HepG2 (cell line): Measurements from ENCODE around the gene PUM1. TPM values are rescaled to one million over a fixed set of nuclear protein-coding genes. Genes with fewer than 3 reads are reported as not detected.
A peak's percentile ranks its signal among the peaks of the same experiment; 100 is the strongest.

Experiments
- ATAC-seq: fragments of 200-7000 bp; cut with Tn5 transposase; 3 replicates; pipeline ENCODE4 v1.9.1; 2020; ENCODE audit warnings: mild to moderate bottlenecking, moderate library complexity
- BruUV-seq: library from RNA; stranded (reverse); fragments of 400-500 nt; replicated peaks from 2 replicates; lab custom pipeline; 2021; lab: Mats Ljungman, UMichigan
- CTCF ChIA-PET: fragments of 300-600 bp; formaldehyde crosslinking; extraction: SDS; loops from one replicate; lab custom pipeline; 2021; ENCODE audit warnings: low total read pairs, inconsistent platforms, low intra/inter-chr PET ratio; lab: Yijun Ruan, JAX
- POLR2A ChIA-PET: fragments of 350-600 bp; sonication (Branson Sonifier 250); formaldehyde crosslinking; loops from one replicate; lab custom pipeline; 2020; ENCODE audit warnings: antibody characterized with exemption, inconsistent platforms; lab: Yijun Ruan, JAX
- DNase-seq: peaks from one replicate; pipeline ENCODE4 v3.0.0-alpha.2; 2015; ENCODE audit warnings: low spot score
- FAIRE-seq: peaks from 3 replicates; lab custom pipeline; 2011; peaks lifted over from hg19 to GRCh38; lab: Jason Lieb, UNC
- H2AFZ ChIP-seq: one replicate; pipeline ENCODE4 v1.6.1; 2011; ENCODE audit warnings: low read length, inconsistent platforms
- H3K27ac ChIP-seq: fragments of 300-600 bp; 3 replicates; pipeline ENCODE4 v1.8.0; 2011; ENCODE audit warnings: mixed run types, mild to moderate bottlenecking, mixed read lengths, low read length, inconsistent platforms; ENCODE audit not compliant: insufficient read depth; ENCODE audit errors: extremely low read length
- H3K27me3 ChIP-seq, 2 experiments: fragments of 200-600 bp in 1 of 2; 2 replicates in 1 of 2; 3 replicates in 1 of 2; pipeline versions ENCODE4 v1.6.0 to v1.8.0; 2011; ENCODE audit warnings: low read length in 2 of 2, mild to moderate bottlenecking in 2 of 2, moderate library complexity in 2 of 2, inconsistent platforms in 1 of 2; ENCODE audit not compliant: insufficient read depth in 2 of 2, control insufficient read depth in 1 of 2
- H3K36me3 ChIP-seq, 2 experiments: fragments of 200-600 bp in 1 of 2; replicated peaks in 1 of 2; 2 replicates in 1 of 2; 3 replicates in 1 of 2; pipeline versions ENCODE4 v1.5.1 to v1.8.0; 2011; ENCODE audit warnings: low read length in 2 of 2, inconsistent platforms in 1 of 2; ENCODE audit not compliant: insufficient read depth in 2 of 2, control insufficient read depth in 1 of 2
- H3K4me1 ChIP-seq: 2 replicates; pipeline ENCODE4 v1.5.1; 2012; ENCODE audit warnings: low read length, inconsistent platforms; ENCODE audit not compliant: insufficient read depth
- H3K4me2 ChIP-seq: 2 replicates; pipeline ENCODE4 v1.6.0; 2011; ENCODE audit warnings: low read depth, low read length, inconsistent platforms
- H3K4me3 ChIP-seq, 3 experiments: fragments of 200-600 bp in 1 of 3; sonication (generic), shearing (Covaris generic) in 1 of 3; replicated peaks in 1 of 3; 2 replicates each; pipeline ENCODE4 v1.5.1; 2011 to 2016; ENCODE audit warnings: low read length in 3 of 3, inconsistent platforms in 2 of 3, low read depth in 2 of 3, mild to moderate bottlenecking in 2 of 3, control low read depth in 1 of 3, mixed read lengths in 1 of 3; ENCODE audit not compliant: insufficient read depth in 1 of 3
- H3K79me2 ChIP-seq: one replicate; pipeline ENCODE4 v1.6.1; 2011; ENCODE audit warnings: low read length, inconsistent platforms; ENCODE audit not compliant: insufficient read depth
- H3K9ac ChIP-seq: 2 replicates; pipeline ENCODE4 v1.6.0; 2011; ENCODE audit warnings: mild to moderate bottlenecking, low read depth, low read length, inconsistent platforms; ENCODE audit not compliant: insufficient read depth
- H3K9me3 ChIP-seq: 2 replicates; pipeline ENCODE4 v1.5.1; 2012; ENCODE audit warnings: mild to moderate bottlenecking, low read length
- H4K20me1 ChIP-seq: 2 replicates; pipeline ENCODE4 v1.6.0; 2011; ENCODE audit warnings: inconsistent platforms, mild to moderate bottlenecking, low read length, moderate library complexity; ENCODE audit not compliant: insufficient read depth
- FOXK2 ChIP-seq: fragments of 450-650 bp; IDR thresholded peaks from 2 replicates; pipeline ENCODE4 v1.6.1; 2016
- GATAD2A ChIP-seq: IDR thresholded peaks from 2 replicates; pipeline ENCODE4 v1.6.1; 2016
- IRF2 ChIP-seq: IDR thresholded peaks from 2 replicates; pipeline ENCODE4 v1.6.1; 2018; ENCODE audit warnings: missing genetic modification reagents, missing compliant biosample characterization
- NR2F2 ChIP-seq: IDR thresholded peaks from 2 replicates; pipeline ENCODE4 v1.6.1; 2012; ENCODE audit warnings: low read depth, inconsistent platforms, borderline replicate concordance
- RAD21 ChIP-seq: fragments of 450-650 bp; formaldehyde crosslinking; IDR thresholded peaks from 2 replicates; pipeline ENCODE4 v1.5.0; 2020; ENCODE audit warnings: mild to moderate bottlenecking
- RFXAP ChIP-seq: sonication (generic); formaldehyde crosslinking; IDR thresholded peaks from 2 replicates; pipeline ENCODE4 v1.4.0; 2020; ENCODE audit warnings: missing genetic modification reagents, borderline replicate concordance
- RORA ChIP-seq: sonication (generic); formaldehyde crosslinking; IDR thresholded peaks from 2 replicates; pipeline ENCODE4 v1.5.0; 2020; ENCODE audit warnings: mild to moderate bottlenecking, missing genetic modification reagents, moderate library complexity
- SALL2 ChIP-seq: sonication (generic); formaldehyde crosslinking; IDR thresholded peaks from 2 replicates; pipeline ENCODE4 v1.8.1; 2023; ENCODE audit warnings: mild to moderate bottlenecking, missing genetic modification reagents, inconsistent platforms
- STAT5B ChIP-seq: sonication (generic); formaldehyde crosslinking; IDR thresholded peaks from 2 replicates; pipeline ENCODE4 v1.4.0; 2020; ENCODE audit warnings: missing genetic modification reagents
- ZBTB1 ChIP-seq: sonication (generic); formaldehyde crosslinking; IDR thresholded peaks from 2 replicates; pipeline ENCODE4 v1.4.0; 2020; ENCODE audit warnings: missing genetic modification reagents, borderline replicate concordance
- ZEB1 ChIP-seq: IDR thresholded peaks from 2 replicates; pipeline ENCODE4 v1.6.1; 2012; ENCODE audit warnings: mild to moderate bottlenecking, low read depth, inconsistent platforms; ENCODE audit not compliant: insufficient replicate concordance
- ZFP41 ChIP-seq: sonication (generic); formaldehyde crosslinking; IDR thresholded peaks from 2 replicates; pipeline ENCODE4 v1.4.0; 2020; ENCODE audit warnings: mild to moderate bottlenecking, missing genetic modification reagents, borderline replicate concordance
- ZNF234 ChIP-seq: sonication (generic); formaldehyde crosslinking; conservative IDR thresholded peaks from 2 replicates; pipeline ENCODE4 v1.5.1; 2020; ENCODE audit warnings: mild to moderate bottlenecking, missing genetic modification reagents
- ZNF619 ChIP-seq: sonication (generic); formaldehyde crosslinking; IDR thresholded peaks from 2 replicates; pipeline ENCODE4 v1.4.0; 2020; ENCODE audit warnings: mild to moderate bottlenecking, missing genetic modification reagents
- WGBS: methylation state at CpG from one replicate; pipeline ENCODE4 v1.1.6; 2017; ENCODE audit warnings: low lambda C conversion rate; 5-methylcytosine and 5-hydroxymethylcytosine counted together
- in situ Hi-C: cut with HindIII; loops from 2 replicates; pipeline ENCODE4 v1.10.0; 2017; ENCODE audit warnings: low pct_unique_long_range_greater_than_20kb; ENCODE audit not compliant: extremely low pct_ligation_motif_present
- intact Hi-C: fragments of 100-400 bp; cut with micrococcal nuclease; formaldehyde crosslinking; loops from one replicate; pipeline ENCODE4 v1.10.0; 2022; ENCODE audit not compliant: unreplicated experiment
- polyA plus RNA-seq, 8 experiments: library from polyadenylated mRNA; depleted of rRNA in 3 of 8; stranded (reverse) in 7 of 8; unstranded in 1 of 8; fragments of >200 nt; fragmentation: Illumina TruSeq in 4 of 8; extraction: Trizol in 4 of 8; gene quantifications; 2 replicates each; pipeline versions ENCODE4 v1.2.1 to v1.2.3, GENCODE V29; 2011 to 2016; ENCODE audit warnings: low read depth in 4 of 8, missing spikeins in 1 of 8, mixed read lengths in 1 of 8; ENCODE audit not compliant: insufficient read depth in 1 of 8
- total RNA-seq, 5 experiments: library from RNA; depleted of rRNA; stranded (reverse); fragments of >200 nt; fragmentation: Illumina TruSeq; extraction: Trizol; gene quantifications; 2 replicates each; pipeline ENCODE4 v1.2.3, GENCODE V29; 2016; ENCODE audit warnings: low read depth in 1 of 5
- TF ChIP-seq, protein P1 (sequence below): sonication (generic); formaldehyde crosslinking; IDR thresholded peaks from 2 replicates; pipeline ENCODE4 v1.4.0; 2020; ENCODE audit warnings: missing genetic modification reagents
- TF ChIP-seq, protein P2 (sequence below), 2 experiments: IDR thresholded peaks; 2 replicates each; pipeline ENCODE4 v1.6.1; 2011 to 2012; ENCODE audit warnings: low read length in 2 of 2, borderline replicate concordance in 1 of 2, low read depth in 1 of 2, mild to moderate bottlenecking in 1 of 2, moderate library complexity in 1 of 2

PUM1 gene
- total and polyA plus RNA-seq, 2 of the 13 experiments (the other 11 are each of a cell fraction or from before 2014, with no cell fraction given) = 64.7 to 91.0 TPM

GRCh38 chr1:30911059-30911954 lies 154.2 kb downstream of the PUM1 start:
- no peak overlapping the region for H3K4me2 ChIP-seq
- CTCF ChIA-PET = interaction anchor here (0.6 to 4.3 kb wide), 6 partner anchors 100 to 192 kb away, joined by 3 to 72 read pairs (median 5); no protein-coding TSS in a partner anchor
- FAIRE-seq = peak; percentile 55
- no peak overlapping the region for H3K4me3 ChIP-seq
- peaks cover 26% of the 10 kb centered on the region for H3K4me1 ChIP-seq
- peak; percentile 54 for DNase-seq
- H3K9me3 ChIP-seq = no peaks in the 10 kb centered on the region
- H3K27me3 ChIP-seq = peaks cover 6 to 36% of the 10 kb centered on the region in 2 experiments
- POLR2A ChIA-PET = no interaction called here
- intact Hi-C loops = loop anchor here (1.0 to 2.0 kb wide), 3 partner anchors 110 to 193 kb away; no protein-coding TSS in a partner anchor
- ATAC-seq = peak; percentile 70
- H3K9ac ChIP-seq = no peak overlapping the region
- no peak overlapping the region for H3K27ac ChIP-seq
- H3K36me3 ChIP-seq = no peaks in the 10 kb centered on the region
- 60% methylated on average over 3 of the region's 9 CpGs for WGBS
- H4K20me1 ChIP-seq = no peaks in the 10 kb centered on the region
- no TSS peak for BruUV-seq
- no peaks in the 10 kb centered on the region for H3K79me2 ChIP-seq
- no peak overlapping the region for H2AFZ ChIP-seq
- in situ Hi-C loops = loop anchor here (5.0 kb wide), 2 partner anchors 109 to 194 kb away; no protein-coding TSS in a partner anchor
- TF ChIP-seq, protein P1, sequence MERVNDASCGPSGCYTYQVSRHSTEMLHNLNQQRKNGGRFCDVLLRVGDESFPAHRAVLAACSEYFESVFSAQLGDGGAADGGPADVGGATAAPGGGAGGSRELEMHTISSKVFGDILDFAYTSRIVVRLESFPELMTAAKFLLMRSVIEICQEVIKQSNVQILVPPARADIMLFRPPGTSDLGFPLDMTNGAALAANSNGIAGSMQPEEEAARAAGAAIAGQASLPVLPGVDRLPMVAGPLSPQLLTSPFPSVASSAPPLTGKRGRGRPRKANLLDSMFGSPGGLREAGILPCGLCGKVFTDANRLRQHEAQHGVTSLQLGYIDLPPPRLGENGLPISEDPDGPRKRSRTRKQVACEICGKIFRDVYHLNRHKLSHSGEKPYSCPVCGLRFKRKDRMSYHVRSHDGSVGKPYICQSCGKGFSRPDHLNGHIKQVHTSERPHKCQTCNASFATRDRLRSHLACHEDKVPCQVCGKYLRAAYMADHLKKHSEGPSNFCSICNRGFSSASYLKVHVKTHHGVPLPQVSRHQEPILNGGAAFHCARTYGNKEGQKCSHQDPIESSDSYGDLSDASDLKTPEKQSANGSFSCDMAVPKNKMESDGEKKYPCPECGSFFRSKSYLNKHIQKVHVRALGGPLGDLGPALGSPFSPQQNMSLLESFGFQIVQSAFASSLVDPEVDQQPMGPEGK (CRISPR knock-in tag) = peak; percentile 25; the same call in 1 of the 2 replicates
- TF ChIP-seq STAT5B (CRISPR knock-in tag) = no peak
- no peak for TF ChIP-seq ZNF234 (CRISPR knock-in tag)
- TF ChIP-seq FOXK2 = no peak
- TF ChIP-seq RAD21 (CRISPR knock-in tag) = peak; percentile 93
- TF ChIP-seq SALL2 (CRISPR knock-in tag) = 0 out of 2 replicates have a peak, but pooled peaks have one; percentile 31
- TF ChIP-seq, protein P2, sequence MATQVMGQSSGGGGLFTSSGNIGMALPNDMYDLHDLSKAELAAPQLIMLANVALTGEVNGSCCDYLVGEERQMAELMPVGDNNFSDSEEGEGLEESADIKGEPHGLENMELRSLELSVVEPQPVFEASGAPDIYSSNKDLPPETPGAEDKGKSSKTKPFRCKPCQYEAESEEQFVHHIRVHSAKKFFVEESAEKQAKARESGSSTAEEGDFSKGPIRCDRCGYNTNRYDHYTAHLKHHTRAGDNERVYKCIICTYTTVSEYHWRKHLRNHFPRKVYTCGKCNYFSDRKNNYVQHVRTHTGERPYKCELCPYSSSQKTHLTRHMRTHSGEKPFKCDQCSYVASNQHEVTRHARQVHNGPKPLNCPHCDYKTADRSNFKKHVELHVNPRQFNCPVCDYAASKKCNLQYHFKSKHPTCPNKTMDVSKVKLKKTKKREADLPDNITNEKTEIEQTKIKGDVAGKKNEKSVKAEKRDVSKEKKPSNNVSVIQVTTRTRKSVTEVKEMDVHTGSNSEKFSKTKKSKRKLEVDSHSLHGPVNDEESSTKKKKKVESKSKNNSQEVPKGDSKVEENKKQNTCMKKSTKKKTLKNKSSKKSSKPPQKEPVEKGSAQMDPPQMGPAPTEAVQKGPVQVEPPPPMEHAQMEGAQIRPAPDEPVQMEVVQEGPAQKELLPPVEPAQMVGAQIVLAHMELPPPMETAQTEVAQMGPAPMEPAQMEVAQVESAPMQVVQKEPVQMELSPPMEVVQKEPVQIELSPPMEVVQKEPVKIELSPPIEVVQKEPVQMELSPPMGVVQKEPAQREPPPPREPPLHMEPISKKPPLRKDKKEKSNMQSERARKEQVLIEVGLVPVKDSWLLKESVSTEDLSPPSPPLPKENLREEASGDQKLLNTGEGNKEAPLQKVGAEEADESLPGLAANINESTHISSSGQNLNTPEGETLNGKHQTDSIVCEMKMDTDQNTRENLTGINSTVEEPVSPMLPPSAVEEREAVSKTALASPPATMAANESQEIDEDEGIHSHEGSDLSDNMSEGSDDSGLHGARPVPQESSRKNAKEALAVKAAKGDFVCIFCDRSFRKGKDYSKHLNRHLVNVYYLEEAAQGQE (IDR thresholded peaks at IDR 0.05; ENCODE audit: borderline replicate concordance in 1 of 2, low read depth in 1 of 2, low read length in 2 of 2) = no peak
- TF ChIP-seq IRF2 (CRISPR knock-in tag) = 0 out of 2 replicates have a peak, but pooled peaks have one; percentile 31
- TF ChIP-seq RORA (CRISPR knock-in tag) = no peak
- TF ChIP-seq RFXAP (CRISPR knock-in tag) = 0 out of 2 replicates have a peak, but pooled peaks have one; percentile 50
- 0 out of 2 replicates have a peak, but pooled peaks have one; percentile 13 for TF ChIP-seq GATAD2A
- no peak for TF ChIP-seq ZFP41 (CRISPR knock-in tag)
- 0 out of 2 replicates have a peak, but pooled peaks have one; percentile 21 for TF ChIP-seq NR2F2
- no peak for TF ChIP-seq ZBTB1 (CRISPR knock-in tag)
- TF ChIP-seq ZEB1 = no peak
- TF ChIP-seq ZNF619 (CRISPR knock-in tag) = no peak
